ENCODE data around the gene CYP4B1.
"Not testable (repeated sequence)": the region's sequence is repeated elsewhere in the genome, so short reads cannot be mapped to it uniquely, and the experiment has no call there.

The CYP4B1 gene

GRCh38 chr1:46817814-46818213 is 19.0 kb downstream of the CYP4B1 start:
- DNase-seq, result no peak

GRCh38 chr1:46818591-46818990 is 19.7 kb downstream of the CYP4B1 start:
- no peak for DNase-seq

- DNase-seq, result no peak
These were observed 20.5 kb downstream of the CYP4B1 start for GRCh38 chr1:46819335-46819734.

- no peak for DNase-seq
These were observed 21.2 kb downstream of the CYP4B1 start for GRCh38 chr1:46820076-46820475.

- no peak for DNase-seq
These were observed 21.8 kb downstream of the CYP4B1 start for GRCh38 chr1:46820560-46821060.

- no peak for DNase-seq
These were observed 23.5 kb downstream of the CYP4B1 start for GRCh38 chr1:46822248-46822826.

- no peak for DNase-seq
These were observed 24.3 kb downstream of the CYP4B1 start for GRCh38 chr1:46823151-46823550.

GRCh38 chr1:46826892-46827291 is 28.0 kb downstream of the CYP4B1 start:
- not testable (repeated sequence) for DNase-seq

GRCh38 chr1:46830665-46831322 is 31.9 kb downstream of the CYP4B1 start:
- DNase-seq, result no peak

GRCh38 chr1:46835469-46835868 is 36.6 kb downstream of the CYP4B1 start:
- not testable (repeated sequence) for DNase-seq

GRCh38 chr1:46846386-46846785 is 47.5 kb downstream of the CYP4B1 start:
- not testable (repeated sequence) for DNase-seq

- DNase-seq, result not testable (repeated sequence)
These were observed 58.8 kb downstream of the CYP4B1 start for GRCh38 chr1:46857660-46858065.

GRCh38 chr1:46862348-46862747 is 63.5 kb downstream of the CYP4B1 start:
- DNase-seq, result no peak
